Hippocampal formation (tissue), 2 donors: ENCODE results near the gene COMMD6.

Experiments used
- DNase-seq, 2 donors: peaks; one replicate each; lab custom pipeline; 2025; lab: John Stamatoyannopoulos, UW

The COMMD6 gene

DNA sequence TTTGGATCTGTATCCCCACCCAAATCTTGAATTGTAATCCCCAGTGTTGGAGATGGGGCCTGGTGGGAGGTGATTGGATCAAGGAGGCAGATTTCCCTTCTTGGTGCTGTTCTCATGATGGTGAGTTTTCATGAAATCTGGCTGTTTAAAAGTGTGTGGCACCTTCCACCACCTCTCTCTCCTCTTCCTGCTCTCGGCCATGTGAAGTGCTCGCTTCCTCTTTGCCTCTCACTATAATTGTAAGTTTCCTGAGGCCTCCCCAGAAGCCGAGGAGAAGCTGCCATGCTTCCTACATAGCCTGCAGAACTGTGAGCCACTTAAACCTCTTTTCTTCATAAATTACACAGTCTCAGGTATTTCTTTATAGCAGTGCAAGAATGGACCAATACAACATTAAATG is 15.7 kb downstream of the COMMD6 start:
- DNase-seq = no peak

DNA sequence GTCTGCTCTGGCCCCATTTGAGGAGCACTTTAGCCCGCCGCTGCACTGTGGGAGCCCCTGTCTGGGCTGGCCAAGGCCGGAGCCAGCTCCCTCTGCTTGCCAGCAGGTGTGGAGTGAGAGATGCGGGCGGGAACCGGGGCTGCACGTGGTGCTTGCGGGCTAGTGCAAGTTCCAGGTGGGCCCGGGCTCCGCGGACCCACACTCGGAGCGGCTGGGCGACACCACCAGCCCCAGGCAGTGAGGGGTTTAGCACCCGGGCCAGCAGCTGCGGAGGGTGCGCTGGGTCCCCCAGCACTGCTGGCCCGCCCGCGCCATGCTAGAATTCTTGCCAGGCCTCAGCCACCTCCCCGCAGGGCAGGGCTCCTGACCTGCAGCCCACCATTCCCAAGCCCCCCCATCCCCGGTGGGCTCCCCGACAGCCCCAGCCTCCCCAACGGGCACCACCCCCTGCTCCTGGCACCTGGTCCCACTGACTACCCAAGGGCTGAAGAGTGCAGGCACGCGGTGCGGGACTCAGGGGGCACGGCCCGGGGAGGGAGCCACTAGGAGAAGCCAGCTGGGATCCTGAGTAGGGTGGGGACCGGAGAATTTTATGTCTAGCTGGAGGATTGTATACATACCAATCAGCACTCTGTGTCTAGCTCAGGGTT is 19.1 kb downstream of the COMMD6 start:
- no peak for DNase-seq

DNA sequence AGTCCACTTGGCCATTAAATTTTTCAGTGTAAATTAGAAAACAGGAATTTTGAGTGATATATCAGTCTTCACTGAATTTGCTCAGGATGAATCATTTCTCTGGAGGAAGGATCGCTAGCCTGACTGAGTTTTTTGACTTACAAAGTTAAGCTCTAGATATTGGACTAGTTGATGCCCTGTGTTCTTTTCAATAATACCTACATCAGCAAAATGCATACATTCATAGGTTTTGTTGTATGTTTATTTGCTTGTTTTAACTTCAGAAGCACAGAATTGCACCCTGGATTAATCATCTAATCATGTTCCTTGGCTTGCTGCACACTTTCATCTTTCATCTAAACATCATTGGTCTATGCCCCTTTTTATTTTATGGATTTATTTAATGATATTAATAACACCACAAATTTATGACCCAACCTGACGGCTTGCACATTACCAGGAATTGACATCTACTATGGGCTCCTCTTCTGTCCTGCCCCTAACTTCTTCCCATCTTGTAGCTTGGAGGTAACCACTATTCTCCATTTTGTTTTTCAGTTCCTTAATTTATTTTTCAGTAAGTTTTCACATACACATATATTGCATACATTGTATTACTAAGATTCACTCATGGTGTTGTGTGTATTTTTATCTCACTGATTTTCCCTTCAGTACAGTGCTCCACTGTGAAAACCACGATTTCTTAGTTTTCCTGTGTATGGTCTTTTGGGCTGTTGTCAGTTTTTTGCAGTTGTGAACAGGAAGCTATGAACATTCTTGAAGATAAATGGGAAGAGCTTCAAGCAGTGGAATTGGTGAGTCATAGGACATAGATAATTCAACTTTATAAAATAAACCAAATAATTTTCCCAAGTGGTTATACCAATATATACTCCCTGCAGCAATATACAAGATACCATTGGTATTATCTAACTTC is 23.3 kb downstream of the COMMD6 start:
- no peak for DNase-seq

DNA sequence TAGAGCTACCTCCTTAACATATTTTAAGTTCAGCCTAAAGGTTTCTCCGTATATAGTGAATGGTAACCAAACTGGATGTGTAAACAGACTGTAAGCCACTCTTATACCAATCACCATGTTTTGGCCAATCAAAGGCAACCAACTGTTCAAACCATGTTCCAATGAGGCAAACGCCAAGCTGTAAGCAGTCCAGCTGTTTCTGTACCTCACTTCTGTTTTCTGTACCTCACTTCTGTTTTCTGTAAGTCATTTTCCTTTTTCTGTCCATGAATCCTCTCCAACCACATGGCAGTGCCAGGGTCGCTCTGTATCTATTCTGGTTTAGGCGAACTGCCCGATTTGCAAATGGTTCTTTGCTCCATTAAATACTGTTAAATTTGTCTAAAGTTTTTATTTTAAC is 24.4 kb downstream of the COMMD6 start:
- no peak for DNase-seq

DNA sequence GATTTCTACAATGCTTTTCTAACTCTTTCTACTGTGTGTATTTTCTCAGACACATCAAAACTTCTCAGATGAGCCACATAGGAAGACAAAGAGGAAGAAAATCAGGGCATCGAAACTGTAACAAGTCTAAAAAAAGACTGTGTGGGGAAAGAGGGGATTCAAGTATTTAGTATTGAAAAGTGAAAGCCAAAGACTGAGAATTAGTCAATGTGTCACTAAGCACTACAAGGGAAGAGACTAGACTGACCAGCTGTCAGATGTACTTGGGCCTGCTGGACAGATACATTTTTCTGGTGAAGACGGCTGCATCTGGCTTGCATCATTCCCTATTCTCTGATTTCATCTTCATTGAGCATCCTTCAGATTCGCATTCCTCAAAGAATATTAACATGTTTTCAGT is 25.4 kb downstream of the COMMD6 start:
- no peak for DNase-seq

DNA sequence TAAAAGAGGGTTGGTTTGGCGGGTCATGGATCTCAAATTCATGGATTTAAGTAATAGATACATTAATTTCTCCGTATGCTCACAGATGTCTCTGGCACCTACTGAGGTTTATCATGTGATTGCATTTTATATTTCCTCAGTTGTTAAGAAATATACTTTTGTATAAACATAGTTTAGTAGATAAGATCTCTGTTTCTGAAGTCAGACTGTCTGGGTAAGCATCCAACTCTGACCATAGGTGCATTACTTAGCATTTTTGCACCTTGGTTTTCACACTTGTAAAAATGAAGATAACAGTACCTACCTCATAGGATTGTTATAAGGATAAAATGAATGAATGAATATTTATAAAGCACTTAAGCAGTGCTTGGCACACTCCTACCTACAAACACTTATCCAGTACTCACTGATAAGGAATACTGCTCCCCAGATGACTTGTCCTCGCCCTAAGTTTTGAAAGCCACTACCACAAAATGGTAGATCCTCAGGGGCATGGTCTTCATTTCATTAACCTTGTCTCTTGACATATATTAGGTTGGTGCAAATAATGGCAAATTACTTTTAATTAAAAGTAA is 26.5 kb downstream of the COMMD6 start:
- DNase-seq = no peak

DNA sequence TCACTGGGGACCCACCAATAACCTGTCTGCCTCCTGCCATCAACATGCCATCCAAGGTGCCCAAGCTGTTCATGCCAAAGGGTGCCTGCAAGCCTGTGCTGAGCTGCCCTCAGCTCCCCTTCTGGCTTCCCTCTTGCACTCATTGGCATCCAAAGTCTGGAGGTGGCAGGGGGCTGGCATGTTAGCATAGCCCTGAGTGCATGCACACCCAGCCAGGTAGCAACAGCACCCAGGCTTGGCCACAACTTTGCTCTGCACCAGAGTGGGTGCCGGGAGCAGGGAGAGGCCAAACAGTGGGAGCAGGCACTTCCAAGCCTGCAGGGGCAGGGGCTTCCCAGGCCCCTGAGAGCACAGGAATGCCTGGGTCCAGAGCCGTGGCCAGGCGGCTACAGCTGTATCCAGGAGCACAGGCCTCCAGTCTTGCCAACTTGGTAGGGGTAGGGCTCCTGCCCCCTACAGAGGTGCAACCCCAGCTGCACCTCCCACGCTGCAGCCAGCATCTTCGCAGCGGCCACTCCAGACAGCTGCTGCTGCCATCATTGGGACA is 29.6 kb downstream of the COMMD6 start:
- DNase-seq = no peak

DNA sequence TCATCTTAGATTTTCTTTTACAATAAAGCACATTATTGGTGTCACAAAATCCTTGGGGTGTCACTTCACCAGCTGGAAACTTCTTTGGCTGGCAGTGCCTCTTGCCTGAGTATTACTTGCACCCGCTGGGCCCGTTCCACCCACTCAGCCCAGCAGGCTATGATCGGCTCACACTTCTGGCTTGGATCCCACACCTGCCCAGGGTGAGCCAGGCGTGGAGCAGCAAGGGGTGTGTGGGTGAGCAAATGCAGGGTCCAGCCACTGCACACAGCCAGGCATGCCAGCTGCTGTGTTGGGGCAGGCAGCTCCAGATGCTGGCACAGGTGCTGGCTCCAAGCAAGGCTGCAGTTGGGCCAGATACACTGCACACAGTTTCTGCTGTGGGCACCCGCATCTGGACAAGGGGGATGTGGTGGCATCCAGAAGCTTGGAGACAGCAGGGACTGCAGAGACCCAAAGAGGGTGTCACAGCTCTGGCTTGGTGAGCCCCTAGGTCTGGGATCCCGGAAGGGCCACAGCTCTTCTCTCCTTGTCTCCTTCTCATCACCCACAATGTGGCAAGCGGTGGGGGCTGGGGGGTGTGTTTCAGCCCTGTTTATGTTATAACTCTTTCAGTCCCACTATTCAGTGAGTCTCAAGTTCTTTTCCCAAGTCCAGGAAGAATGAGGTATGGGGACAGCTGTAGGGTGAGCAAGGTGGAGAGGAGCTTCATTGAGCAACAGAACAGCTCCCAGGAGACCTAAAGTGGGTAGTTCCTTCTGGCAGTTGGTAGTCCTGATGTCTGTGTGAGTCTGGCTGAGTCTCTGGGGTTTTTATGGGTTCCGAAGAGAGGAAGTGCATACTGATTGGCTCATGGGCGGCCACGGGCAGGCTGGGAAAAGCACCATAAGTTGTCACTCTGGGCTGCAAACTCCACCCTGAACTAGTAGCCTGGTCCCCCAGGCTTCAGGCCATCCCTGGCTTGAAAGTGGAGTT is 30.3 kb downstream of the COMMD6 start:
- DNase-seq = no peak

DNA sequence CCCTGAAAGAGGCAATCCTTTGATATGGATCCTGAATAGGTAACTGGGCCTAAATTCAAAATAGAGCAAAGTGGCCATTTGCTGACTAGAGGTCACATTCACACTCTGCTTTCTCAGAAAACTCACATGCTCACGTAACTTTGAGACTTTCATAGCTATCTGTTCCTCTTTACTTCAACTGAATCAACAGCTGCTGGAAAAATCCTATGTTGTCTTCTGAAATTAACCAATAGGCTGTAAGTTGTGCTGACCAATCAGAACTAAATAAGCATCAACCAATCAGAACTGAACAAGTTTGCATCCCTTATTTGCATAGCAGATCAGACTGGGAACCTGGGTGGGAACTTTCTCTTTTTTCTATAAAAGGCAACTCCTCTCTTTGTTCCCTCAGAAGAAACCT is 31.6 kb downstream of the COMMD6 start:
- no peak for DNase-seq

DNA sequence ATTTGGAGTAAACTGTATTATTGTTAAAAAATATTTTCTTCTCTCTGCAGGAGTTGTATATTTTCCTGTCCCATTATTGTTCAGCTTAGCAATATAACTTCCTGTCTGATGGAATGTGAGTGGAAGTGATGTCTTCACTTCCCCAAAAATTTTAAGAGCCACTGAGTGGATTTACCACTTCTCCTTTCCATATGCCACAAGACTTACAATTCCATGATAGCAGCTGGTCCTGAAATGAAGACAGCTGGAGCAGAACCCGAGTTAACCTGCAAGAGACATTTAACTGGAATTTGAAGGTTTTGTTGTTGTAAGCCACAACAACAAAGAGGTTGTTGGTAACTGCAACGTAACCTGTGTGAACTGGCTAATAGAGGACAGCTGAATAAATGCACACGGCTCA is 32.3 kb downstream of the COMMD6 start:
- DNase-seq = no peak

DNA sequence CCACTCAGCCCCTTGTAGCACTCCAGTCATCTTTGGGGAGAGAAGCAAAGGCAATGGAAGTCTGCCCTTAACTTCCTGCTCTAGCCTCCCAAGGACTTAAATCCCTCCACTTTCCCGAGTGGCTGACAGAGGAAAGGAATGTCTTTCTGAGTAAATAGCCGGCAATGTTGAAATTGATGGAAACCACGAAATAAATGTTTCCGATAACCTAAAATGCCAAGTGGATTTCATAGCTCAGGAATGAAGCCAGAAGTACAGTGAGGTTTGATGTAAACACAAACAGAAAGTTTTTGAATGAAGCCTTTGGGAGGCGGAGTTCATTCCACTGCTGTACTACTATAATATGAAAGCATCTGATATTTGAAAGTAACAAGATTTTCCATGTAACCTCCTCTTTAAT is 41.7 kb downstream of the COMMD6 start:
- no peak for DNase-seq

DNA sequence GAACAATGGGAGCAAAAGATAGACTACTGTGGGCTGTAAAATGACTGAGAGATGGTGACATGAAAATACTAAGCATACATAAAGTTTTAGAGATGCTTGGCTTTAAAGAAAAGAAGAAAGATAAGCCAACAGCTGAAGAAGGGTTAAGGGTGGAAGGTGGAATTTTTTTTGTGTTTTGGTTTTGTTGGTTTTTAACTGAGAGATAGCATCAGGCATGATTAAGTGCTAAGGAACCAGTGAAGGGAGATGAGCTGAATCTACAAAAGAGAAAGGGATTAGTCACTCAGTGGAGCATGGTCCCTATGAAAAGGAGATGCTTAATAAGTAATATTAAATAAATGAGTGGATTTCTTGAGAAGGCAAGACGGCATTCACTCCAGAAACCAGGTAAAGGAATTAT is 43.1 kb downstream of the COMMD6 start:
- DNase-seq = no peak

DNA sequence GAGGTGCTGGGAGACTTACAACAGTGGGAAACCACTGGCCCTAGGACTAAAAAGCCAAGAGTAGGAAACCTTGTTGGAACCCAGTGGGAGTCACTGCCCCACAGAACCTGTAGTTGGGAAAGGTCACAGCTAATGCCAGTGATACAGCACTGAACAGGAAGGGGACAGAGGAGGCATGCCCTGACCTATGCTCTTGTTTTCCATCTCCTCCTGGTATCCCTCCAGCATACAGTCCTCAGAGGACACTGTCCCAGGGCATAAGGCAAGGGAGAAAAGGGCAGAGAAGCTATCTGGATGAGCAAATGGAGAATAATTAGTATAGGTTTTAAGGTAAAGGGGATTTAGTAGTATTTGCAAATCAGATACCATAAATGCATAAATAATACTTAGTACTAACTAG is 44.5 kb downstream of the COMMD6 start:
- no peak for DNase-seq

DNA sequence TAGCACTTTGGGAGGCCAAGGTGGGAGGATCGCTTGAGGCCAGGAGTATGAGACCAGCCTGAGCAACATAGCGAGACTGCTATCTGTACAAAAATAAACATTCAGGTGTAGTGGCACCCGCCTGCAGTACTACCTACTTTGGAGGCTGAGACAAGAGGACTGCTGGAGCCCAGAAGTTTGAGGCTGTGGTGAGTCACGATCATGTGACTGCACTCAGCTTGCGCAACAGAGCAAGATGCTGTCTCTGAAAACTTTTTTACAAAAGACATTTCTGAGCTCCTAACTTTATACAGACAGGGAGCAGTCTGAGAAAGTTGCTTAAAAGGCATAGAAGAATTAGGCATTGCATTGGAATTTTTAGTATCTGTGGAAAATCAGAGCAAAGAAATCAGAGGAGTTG is 45.3 kb downstream of the COMMD6 start:
- DNase-seq = no peak

DNA sequence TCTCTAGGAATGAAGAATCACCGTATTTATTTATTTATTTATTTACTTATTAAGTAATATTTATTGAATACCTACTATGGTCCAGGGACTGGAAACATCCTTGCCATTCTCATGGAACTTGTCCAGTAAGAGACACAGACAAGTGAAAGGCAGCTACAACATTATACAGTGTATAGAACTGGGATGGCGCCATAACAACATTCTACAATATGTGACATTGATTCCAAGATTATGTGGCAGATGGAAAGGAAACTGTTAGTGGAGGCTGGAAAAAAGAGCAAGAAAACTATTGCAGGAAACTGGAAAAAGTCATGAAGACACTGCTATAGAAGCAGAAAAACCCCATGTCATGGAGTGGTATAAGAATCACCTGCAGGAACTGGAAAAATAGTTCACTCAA is 46.3 kb downstream of the COMMD6 start:
- no peak for DNase-seq

DNA sequence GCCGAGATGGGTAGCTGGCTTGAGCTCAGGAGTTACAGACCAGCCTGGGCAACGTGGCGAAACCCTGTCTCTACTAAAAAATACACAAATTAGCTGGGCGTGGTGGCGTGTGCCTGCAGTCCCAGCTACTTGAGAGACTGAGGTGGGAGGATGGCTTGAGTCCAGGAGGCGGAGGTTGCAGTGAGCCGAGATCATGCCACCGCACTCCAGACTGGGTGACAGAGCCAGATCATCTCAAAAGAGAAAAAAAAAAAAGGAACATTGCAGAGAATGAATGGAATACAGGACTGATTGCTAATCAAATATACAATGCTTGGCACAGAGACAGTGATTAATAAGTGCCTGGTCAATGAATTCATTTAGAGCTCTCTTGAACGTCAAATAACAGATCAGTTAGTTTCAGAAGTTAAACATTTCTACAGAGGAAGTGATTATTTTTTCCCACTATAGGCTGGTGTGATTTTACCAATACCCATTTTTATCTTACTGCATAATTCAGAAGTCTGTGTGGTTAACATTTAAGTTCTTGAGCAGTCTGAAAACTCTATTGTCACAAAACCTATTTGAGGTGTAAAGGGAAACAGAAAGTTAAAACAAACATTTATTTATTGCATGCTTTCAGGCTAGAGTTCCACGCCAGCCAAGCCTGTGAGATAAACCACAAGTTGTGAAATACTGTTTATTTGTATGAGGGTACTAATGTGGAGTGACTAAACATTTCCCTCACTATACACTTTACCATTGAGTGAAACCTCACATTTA is 48.0 kb downstream of the COMMD6 start:
- DNase-seq = no peak

DNA sequence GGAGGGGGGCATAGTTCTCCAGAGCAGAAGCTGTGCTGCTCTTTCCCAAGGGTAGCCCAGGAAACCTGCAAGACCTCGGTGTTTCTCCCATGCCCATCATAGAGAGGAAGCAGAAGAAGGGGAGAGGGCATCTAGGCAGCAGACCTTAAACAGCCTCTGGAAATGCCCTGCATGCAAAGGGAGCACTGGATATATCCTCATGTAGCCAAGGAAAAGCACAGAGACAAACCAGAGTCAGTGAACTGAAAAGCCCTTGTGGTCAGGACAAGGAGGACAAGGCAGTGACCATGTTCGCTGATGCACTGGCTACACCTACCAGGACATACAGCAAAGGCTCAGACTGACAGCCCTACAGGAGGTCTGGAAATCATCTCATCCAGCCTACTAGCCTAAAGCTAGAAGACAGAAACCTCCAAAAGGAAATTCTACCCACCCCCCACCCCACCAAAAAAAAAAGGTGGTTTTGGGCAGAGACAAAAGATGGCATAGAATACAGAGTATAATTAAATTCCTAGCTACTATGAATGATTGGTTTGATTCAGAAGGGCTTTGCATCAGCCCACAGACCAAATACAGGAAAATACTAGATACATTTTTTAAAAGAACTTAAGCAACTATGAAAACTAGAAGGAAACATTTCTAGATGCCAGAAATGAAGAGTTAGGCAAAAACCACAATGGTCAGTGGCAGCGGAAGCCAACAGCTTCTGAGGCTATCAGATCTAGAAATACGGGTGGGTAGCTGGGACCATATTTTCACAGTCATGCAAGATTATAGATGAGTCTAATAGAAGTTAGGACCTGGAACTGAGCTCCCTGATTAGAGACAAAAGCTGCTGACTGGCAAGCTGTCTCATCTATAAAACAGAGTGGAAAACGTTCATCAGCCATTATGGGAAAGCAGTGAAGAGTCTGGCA is 51.2 kb downstream of the COMMD6 start:
- no peak for DNase-seq

DNA sequence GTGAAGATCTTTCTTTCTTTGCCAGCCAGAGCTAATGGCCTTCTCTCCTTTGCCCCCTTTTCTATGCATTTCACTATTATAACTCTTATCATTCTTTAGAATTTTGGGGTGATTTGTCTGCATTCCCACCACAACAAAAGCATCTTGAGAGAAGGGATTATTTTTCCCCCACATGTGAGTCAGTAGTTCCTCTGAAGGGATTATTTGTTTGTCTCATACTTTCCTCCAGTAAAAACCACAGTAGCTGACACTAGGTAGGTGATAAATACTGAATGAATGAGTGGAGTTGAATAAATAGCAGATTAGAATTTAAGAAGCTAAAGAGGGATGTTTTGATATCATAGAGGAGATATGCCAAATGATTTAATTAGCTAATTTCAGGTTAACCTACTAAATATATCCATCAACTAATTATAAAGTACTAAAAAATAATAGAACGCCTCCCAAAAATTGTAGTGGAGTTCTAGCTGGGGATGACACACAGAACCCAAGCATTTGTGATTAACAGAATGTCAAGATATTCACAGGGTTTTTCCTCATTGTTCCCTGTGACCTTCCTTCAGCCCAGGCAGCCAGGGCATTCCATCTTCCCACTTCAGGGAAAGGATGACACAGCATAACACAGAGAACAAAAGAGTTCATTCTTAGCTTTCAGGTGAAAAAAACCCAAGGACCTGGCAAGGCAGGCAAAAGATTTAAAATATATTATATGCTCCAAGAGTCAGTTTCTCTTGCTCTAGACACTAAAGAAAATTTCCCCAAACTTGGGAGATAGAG is 52.2 kb downstream of the COMMD6 start:
- no peak for DNase-seq

DNA sequence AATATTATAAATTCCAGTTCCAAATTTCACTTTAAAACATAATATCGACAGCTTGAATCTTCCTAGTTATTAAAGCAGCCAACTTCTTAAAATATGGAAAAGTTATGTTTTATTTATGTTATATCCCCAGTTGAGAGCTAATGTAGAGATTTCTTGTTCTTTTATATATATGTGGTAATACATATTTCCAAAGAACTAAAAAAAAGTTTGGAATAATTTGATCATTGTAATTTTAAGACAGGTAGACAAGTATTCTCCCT is 54.9 kb downstream of the COMMD6 start:
- no peak for DNase-seq
